Upper lobe of left lung (tissue), 6 donors: Measurements from ENCODE around the gene BPIFB2. TPM values are rescaled to one million over a fixed set of nuclear protein-coding genes. Genes with fewer than 3 reads are reported as not detected.

Source experiments
- ATAC-seq, 2 donors: fragments of 200-7000 bp; cut with Tn5 transposase; one replicate each; pipeline ENCODE4 v1.9.1; 2022; ENCODE audit warnings: mild to moderate bottlenecking in 2 of 2, moderate library complexity in 2 of 2; ENCODE audit not compliant: low FRiP score in 2 of 2
- DNase-seq, 2 donors: peaks; one replicate each; pipeline ENCODE4 v3.0.0-alpha.2; 2019 to 2020
- H3K27ac ChIP-seq, 4 donors: fragments of 200-600 bp; sonication (generic); one replicate each; pipeline ENCODE4 v1.5.1; 2016 to 2019
- H3K27me3 ChIP-seq, 4 donors: fragments of 200-600 bp; sonication (generic); one replicate each; pipeline ENCODE4 v1.5.1; 2017 to 2019
- H3K36me3 ChIP-seq, 4 donors: fragments of 200-600 bp; sonication (generic); one replicate each; pipeline ENCODE4 v1.5.1; 2016 to 2019
- H3K4me1 ChIP-seq, 4 donors: fragments of 200-600 bp; sonication (generic); one replicate each; pipeline ENCODE4 v1.5.1; 2018 to 2019
- H3K4me3 ChIP-seq, 4 donors: fragments of 200-600 bp; sonication (generic); one replicate each; pipeline ENCODE4 v1.5.1; 2017 to 2019; ENCODE audit warnings: mild to moderate bottlenecking in 2 of 4, moderate library complexity in 1 of 4
- H3K9me3 ChIP-seq, 4 donors: fragments of 200-600 bp; sonication (generic); one replicate each; pipeline ENCODE4 v1.5.1; 2018 to 2019
- EP300 ChIP-seq, 4 donors: sonication (generic); formaldehyde crosslinking; IDR thresholded peaks; one replicate each; pipeline ENCODE4 v1.5.1; 2017; ENCODE audit warnings: antibody characterized with exemption in 4 of 4, control low read depth in 2 of 4
- POLR2A ChIP-seq, 4 donors: fragments of 450-650 bp; IDR thresholded peaks; one replicate each; pipeline ENCODE4 v1.5.1; 2016 to 2017; ENCODE audit warnings: antibody characterized with exemption in 4 of 4, mild to moderate bottlenecking in 2 of 4
- POLR2AphosphoS5 ChIP-seq, 2 donors: sonication (generic); formaldehyde crosslinking; IDR thresholded peaks; one replicate each; pipeline ENCODE4 v1.5.1; 2017; ENCODE audit warnings: antibody characterized with exemption in 2 of 2
- WGBS, 2 donors: methylation state at CpG; one replicate each; pipeline ENCODE4 v1.1.5; 2017 to 2018; 5-methylcytosine and 5-hydroxymethylcytosine counted together
- total RNA-seq, 6 donors: library from RNA; depleted of rRNA in 4 of 6; stranded (reverse); fragments of >200 nt in 4 of 6; gene quantifications; one replicate each; pipeline versions ENCODE4 v1.1.0 to v1.2.1, GENCODE V29; 2016 to 2021
- TF ChIP-seq, protein P1 (sequence below), 6 experiments: fragments of 450-650 bp in 4 of 6; fragments of 200-600 bp in 2 of 6; sonication (generic) in 2 of 6; IDR thresholded peaks; one replicate each; pipeline ENCODE4 v1.5.1; 2016 to 2019; ENCODE audit warnings: antibody characterized with exemption in 6 of 6
- donor health status: DM: no; HTN: no; CAD: no; lungs with moderate emphysema.
- donor health status: DM: no; HTN: yes; CAD: no; lungs with severe emphysema.

BPIFB2 gene
- total RNA-seq, 6 donors from 2014 or later = 0.23 to 3.1 (median 0.27) TPM; not detected in 3

DNA sequence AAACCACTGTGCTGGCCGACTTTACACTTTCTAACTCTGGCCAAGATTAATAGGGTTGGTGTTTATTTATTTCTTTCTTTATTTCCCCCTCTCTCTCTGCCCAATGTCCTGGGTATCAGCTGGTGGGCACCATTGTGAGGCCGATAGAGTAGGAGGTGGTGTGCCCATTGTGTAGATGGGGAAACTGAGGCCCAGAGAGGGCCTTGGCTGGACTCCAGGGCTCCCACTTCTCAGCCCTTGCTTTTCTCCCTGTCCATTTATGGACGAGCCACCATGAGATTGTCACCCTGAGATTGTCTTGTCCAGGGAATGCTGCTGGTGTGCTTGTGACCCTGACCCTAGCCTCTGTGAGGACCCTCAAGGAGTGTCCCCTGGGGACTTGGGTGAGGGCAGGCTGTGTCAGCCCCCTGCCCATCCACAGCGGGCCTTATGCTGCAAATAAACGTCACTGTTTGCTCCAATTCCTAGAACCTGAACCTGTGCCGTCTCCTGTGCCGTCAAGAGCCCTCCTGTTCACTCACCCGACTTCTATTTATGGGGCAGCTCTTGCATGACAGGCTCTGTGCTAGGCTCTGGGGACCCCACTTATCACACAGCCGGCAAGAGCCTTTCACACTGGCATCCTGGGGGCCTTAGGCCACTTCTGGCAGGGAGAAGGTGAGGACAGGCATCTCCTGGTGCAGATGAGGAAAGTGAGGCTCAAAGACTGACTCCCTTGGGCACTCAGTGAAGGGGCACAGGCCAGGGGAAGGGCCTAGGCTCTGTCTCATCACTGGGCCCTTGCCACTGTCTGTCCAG, 28.1 kb upstream of the BPIFB2 start:
- TF ChIP-seq POLR2A (IDR thresholded peaks at IDR 0.05) (no peak), POLR2AphosphoS5 (IDR thresholded peaks at IDR 0.05) (no peak), EP300 (IDR thresholded peaks at IDR 0.05) (no peak)
- TF ChIP-seq, protein P1, sequence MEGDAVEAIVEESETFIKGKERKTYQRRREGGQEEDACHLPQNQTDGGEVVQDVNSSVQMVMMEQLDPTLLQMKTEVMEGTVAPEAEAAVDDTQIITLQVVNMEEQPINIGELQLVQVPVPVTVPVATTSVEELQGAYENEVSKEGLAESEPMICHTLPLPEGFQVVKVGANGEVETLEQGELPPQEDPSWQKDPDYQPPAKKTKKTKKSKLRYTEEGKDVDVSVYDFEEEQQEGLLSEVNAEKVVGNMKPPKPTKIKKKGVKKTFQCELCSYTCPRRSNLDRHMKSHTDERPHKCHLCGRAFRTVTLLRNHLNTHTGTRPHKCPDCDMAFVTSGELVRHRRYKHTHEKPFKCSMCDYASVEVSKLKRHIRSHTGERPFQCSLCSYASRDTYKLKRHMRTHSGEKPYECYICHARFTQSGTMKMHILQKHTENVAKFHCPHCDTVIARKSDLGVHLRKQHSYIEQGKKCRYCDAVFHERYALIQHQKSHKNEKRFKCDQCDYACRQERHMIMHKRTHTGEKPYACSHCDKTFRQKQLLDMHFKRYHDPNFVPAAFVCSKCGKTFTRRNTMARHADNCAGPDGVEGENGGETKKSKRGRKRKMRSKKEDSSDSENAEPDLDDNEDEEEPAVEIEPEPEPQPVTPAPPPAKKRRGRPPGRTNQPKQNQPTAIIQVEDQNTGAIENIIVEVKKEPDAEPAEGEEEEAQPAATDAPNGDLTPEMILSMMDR (IDR thresholded peaks at IDR 0.05) = no peak
- 69 to 82% methylated on average over 6 to 9 of the region's 9 CpGs for WGBS, 2 donors
- no peaks in the 10 kb centered on the region for H3K36me3 ChIP-seq
- no peak overlapping the region for H3K4me3 ChIP-seq
- no peaks in the 10 kb centered on the region for H3K27me3 ChIP-seq
- H3K27ac ChIP-seq = no peak overlapping the region
- no peaks in the 10 kb centered on the region for H3K9me3 ChIP-seq
- DNase-seq (no peak), ATAC-seq (no peak)
- H3K4me1 ChIP-seq = peaks cover 0 to 6% (median 0%) of the 10 kb centered on the region in 4 donors

DNA sequence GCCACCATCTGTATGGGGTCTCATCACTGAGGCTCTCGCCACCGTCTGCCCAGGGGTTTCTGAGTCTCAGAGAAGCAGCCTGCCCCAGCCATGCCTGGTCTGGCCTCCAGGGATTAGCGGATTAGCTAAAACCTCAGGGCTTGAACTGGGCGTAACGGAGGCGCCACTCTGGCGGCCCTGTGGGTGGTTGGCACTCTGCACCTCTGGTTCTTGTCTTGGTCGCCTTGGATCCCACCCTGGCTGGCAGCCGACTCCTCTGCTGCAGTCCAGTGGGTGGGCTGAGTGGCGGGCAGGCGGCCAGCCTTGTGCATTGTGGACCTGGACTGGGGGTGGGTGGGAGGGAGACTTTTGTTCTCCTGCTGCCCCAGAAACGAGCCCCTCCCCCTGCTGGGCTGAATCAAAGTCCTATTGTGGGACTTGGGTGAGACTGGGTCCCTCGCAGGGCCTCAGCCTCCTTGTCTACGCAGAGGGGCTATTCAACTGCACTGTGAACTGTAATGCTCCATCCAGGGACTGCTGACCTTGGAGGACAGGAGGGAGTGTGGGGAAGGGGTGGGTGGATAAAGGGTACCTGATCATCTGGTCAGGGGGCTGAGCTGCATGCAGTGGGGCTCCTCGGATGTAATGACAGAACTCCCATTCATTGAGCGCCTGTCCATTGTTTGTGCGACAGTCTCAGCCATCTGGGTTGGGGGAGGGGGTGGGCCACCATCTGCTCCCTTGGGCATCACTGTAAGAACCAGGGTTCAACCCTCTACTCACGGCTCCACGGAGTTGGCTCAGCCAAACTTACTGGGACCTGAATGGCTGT, 27.2 kb upstream of the BPIFB2 start:
- H3K4me3 ChIP-seq = no peak overlapping the region
- DNase-seq = no peak
- no peak overlapping the region for H3K27ac ChIP-seq
- H3K9me3 ChIP-seq = no peaks in the 10 kb centered on the region
- WGBS, 2 donors = 80 to 81% methylated on average over 5 to 19 of the region's 19 CpGs
- H3K4me1 ChIP-seq = peaks cover 0 to 6% (median 0%) of the 10 kb centered on the region in 4 donors
- no peak for ATAC-seq
- no peaks in the 10 kb centered on the region for H3K27me3 ChIP-seq
- H3K36me3 ChIP-seq = no peaks in the 10 kb centered on the region
- TF ChIP-seq EP300 (IDR thresholded peaks at IDR 0.05) (no peak), POLR2A (IDR thresholded peaks at IDR 0.05) (no peak), POLR2AphosphoS5 (IDR thresholded peaks at IDR 0.05) (no peak)
- TF ChIP-seq, protein P1 (IDR thresholded peaks at IDR 0.05) = no peak

DNA sequence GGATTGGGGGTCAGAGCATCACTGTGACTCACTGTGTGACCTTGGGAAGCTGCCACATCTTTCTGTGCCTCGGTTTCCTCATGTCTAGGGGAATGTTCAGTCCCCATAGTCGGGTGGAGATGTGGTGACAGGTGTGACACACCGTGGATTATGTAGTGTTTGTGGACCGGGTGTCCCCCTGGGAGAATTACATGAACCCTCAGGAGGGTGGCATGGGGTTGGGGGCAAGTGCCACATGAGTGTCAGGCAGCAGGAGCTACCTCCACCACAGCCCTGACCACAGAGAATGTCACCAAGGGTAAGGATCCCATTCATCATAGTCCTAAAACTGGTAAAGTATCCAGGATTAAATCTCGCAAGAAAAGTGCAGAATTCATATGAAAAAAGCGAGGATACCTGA, 26.5 kb upstream of the BPIFB2 start:
- Histone ChIP-seq H3K4me3 (no peak overlapping the region), H3K4me1 (peaks cover 0 to 6% (median 0%) of the 10 kb centered on the region in 4 donors), H3K9me3 (no peaks in the 10 kb centered on the region), H3K27me3 (no peaks in the 10 kb centered on the region), H3K27ac (no peak overlapping the region), H3K36me3 (no peaks in the 10 kb centered on the region)
- TF ChIP-seq, protein P1 (IDR thresholded peaks at IDR 0.05) = no peak
- TF ChIP-seq POLR2AphosphoS5 (IDR thresholded peaks at IDR 0.05) (no peak), POLR2A (IDR thresholded peaks at IDR 0.05) (no peak), EP300 (IDR thresholded peaks at IDR 0.05) (no peak)
- WGBS, 2 donors = 84 to 86% methylated on average over 6 of the region's 6 CpGs
- ATAC-seq = no peak
- no peak for DNase-seq

DNA sequence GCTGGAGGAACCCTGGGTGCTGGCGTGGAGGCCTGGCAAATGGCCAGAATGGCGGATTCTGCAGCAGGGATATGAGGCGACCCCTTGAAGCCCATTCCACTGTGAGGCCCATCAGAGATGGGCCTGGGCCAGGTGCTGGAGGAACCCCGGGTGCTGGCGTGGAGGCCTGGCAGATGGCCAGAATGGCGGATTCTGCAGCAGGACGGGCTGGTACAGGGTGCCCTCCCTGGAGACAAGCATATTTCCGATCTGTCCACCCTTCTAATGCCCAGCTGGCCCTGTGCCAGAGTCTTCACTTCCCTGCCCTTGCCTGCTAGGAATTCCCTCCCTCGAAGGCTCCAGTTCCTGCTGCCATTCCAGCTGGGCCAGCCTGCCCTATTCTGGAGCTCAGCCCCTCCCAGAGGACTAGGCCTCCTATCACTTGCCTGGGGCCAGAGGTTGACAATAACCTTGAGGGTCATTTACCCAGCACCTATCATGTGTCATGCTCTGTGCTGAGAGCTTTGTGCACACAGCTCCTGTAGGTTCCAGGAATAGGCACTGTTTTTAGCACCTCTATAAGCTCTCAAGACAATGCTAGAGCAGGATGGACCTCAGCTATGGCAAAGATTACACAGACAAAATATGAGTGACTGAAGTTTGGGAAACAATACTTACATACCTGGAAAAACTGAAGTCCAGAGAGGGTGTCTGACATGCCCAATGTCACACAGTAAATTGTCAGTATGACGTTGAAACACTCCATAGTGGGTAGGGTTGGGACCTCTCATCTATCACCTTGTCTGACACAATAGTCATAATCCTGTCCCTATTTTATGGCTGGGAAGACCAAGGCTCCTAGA, 24.7 kb upstream of the BPIFB2 start:
- WGBS, 2 donors = 48 to 53% methylated on average over 5 to 10 of the region's 10 CpGs
- Histone ChIP-seq H3K9me3 (no peaks in the 10 kb centered on the region), H3K4me3 (no peak overlapping the region), H3K4me1 (peaks cover 0 to 6% (median 0%) of the 10 kb centered on the region in 4 donors), H3K27me3 (no peaks in the 10 kb centered on the region), H3K36me3 (no peaks in the 10 kb centered on the region), H3K27ac (no peak overlapping the region)
- no peak for TF ChIP-seq POLR2A (IDR thresholded peaks at IDR 0.05)
- no peak for TF ChIP-seq EP300 (IDR thresholded peaks at IDR 0.05)
- TF ChIP-seq POLR2AphosphoS5 (IDR thresholded peaks at IDR 0.05) = no peak
- TF ChIP-seq, protein P1 (IDR thresholded peaks at IDR 0.05) = no peak
- DNase-seq (no peak), ATAC-seq (no peak)
